IPS-18a (cell line): Measurements from ENCODE around the gene B4GALNT3.

Experiments
- H3K27ac ChIP-seq: one replicate; pipeline ENCODE4 v1.5.1; 2013; ENCODE audit warnings: low read length
- H3K27me3 ChIP-seq: one replicate; pipeline ENCODE4 v1.6.1; 2013; ENCODE audit warnings: mild to moderate bottlenecking, low read length; ENCODE audit not compliant: control insufficient read depth, insufficient read depth
- H3K36me3 ChIP-seq: one replicate; pipeline ENCODE4 v1.6.1; 2013; ENCODE audit warnings: low read depth, low read length; ENCODE audit not compliant: control insufficient read depth
- H3K4me1 ChIP-seq: one replicate; pipeline ENCODE4 v1.6.1; 2013; ENCODE audit warnings: low read depth, low read length; ENCODE audit not compliant: control insufficient read depth
- H3K4me3 ChIP-seq: one replicate; pipeline ENCODE4 v1.5.1; 2013; ENCODE audit warnings: low read length
- H3K9ac ChIP-seq: one replicate; pipeline ENCODE4 v1.6.1; 2013; ENCODE audit warnings: mild to moderate bottlenecking, low read length, moderate library complexity
- H3K9me3 ChIP-seq: one replicate; pipeline ENCODE4 v1.6.1; 2013; ENCODE audit warnings: low read depth, low read length; ENCODE audit not compliant: control insufficient read depth

The B4GALNT3 gene

GRCh38 chr12:531951-532585, 72.3 kb downstream of the B4GALNT3 start:
- Histone ChIP-seq H3K4me3 (no peak overlapping the region), H3K36me3 (no peaks in the 10 kb centered on the region), H3K9me3 (peaks cover 5% of the 10 kb centered on the region), H3K27ac (no peak overlapping the region), H3K4me1 (peaks cover 5% of the 10 kb centered on the region), H3K27me3 (no peaks in the 10 kb centered on the region), H3K9ac (no peak overlapping the region)

GRCh38 chr12:532908-533565, 73.3 kb downstream of the B4GALNT3 start:
- Histone ChIP-seq H3K36me3 (no peaks in the 10 kb centered on the region), H3K9ac (no peak overlapping the region), H3K9me3 (peaks cover 5% of the 10 kb centered on the region), H3K4me3 (no peak overlapping the region), H3K4me1 (peaks cover 5% of the 10 kb centered on the region), H3K27ac (no peak overlapping the region), H3K27me3 (no peaks in the 10 kb centered on the region)

- no peak overlapping the region for H3K9ac ChIP-seq
- no peaks in the 10 kb centered on the region for H3K27me3 ChIP-seq
Observed at GRCh38 chr12:533718-534117, 74.0 kb downstream of the B4GALNT3 start.

GRCh38 chr12:534216-534615, 74.5 kb downstream of the B4GALNT3 start:
- Histone ChIP-seq H3K27me3 (no peaks in the 10 kb centered on the region), H3K4me3 (no peak overlapping the region), H3K4me1 (peaks cover 5% of the 10 kb centered on the region), H3K36me3 (no peaks in the 10 kb centered on the region), H3K27ac (no peak overlapping the region), H3K9me3 (peaks cover 5% of the 10 kb centered on the region), H3K9ac (no peak overlapping the region)

More at GRCh38 chr12:533718-534117, 74.0 kb downstream of the B4GALNT3 start:
- Histone ChIP-seq H3K27ac (no peak overlapping the region), H3K4me1 (peaks cover 5% of the 10 kb centered on the region), H3K36me3 (no peaks in the 10 kb centered on the region), H3K9me3 (peaks cover 5% of the 10 kb centered on the region), H3K4me3 (no peak overlapping the region)

- Histone ChIP-seq H3K9me3 (peaks cover 5% of the 10 kb centered on the region), H3K4me1 (peaks cover 5% of the 10 kb centered on the region), H3K27me3 (no peaks in the 10 kb centered on the region), H3K27ac (no peak overlapping the region), H3K4me3 (no peak overlapping the region), H3K9ac (no peak overlapping the region), H3K36me3 (no peaks in the 10 kb centered on the region)
Observed at GRCh38 chr12:535396-535795, 75.7 kb downstream of the B4GALNT3 start.

- H3K27me3 ChIP-seq, result no peaks in the 10 kb centered on the region
- H3K4me1 ChIP-seq, result peaks cover 5% of the 10 kb centered on the region
- no peaks in the 10 kb centered on the region for H3K36me3 ChIP-seq
- no peak overlapping the region for H3K9ac ChIP-seq
- peaks cover 5% of the 10 kb centered on the region for H3K9me3 ChIP-seq
- H3K4me3 ChIP-seq, result no peak overlapping the region
- no peak overlapping the region for H3K27ac ChIP-seq
Observed at GRCh38 chr12:536751-537245, 77.1 kb downstream of the B4GALNT3 start.

- Histone ChIP-seq H3K4me3 (no peak overlapping the region), H3K27me3 (no peaks in the 10 kb centered on the region), H3K4me1 (peaks cover 15% of the 10 kb centered on the region), H3K9me3 (no peaks in the 10 kb centered on the region), H3K27ac (no peak overlapping the region), H3K9ac (no peak overlapping the region), H3K36me3 (no peaks in the 10 kb centered on the region)
Observed at GRCh38 chr12:537772-538171, 78.0 kb downstream of the B4GALNT3 start.

GRCh38 chr12:538731-539539, 79.2 kb downstream of the B4GALNT3 start:
- Histone ChIP-seq H3K9me3 (no peaks in the 10 kb centered on the region), H3K36me3 (no peaks in the 10 kb centered on the region), H3K4me3 (no peak overlapping the region), H3K9ac (no peak overlapping the region), H3K27ac (no peak overlapping the region), H3K4me1 (peaks cover 17% of the 10 kb centered on the region), H3K27me3 (no peaks in the 10 kb centered on the region)

GRCh38 chr12:539540-540310, 80.0 kb downstream of the B4GALNT3 start:
- no peak overlapping the region for H3K9ac ChIP-seq
- H3K4me1 ChIP-seq, result peaks cover 17% of the 10 kb centered on the region
- H3K4me3 ChIP-seq, result no peak overlapping the region
- no peaks in the 10 kb centered on the region for H3K9me3 ChIP-seq
- no peaks in the 10 kb centered on the region for H3K36me3 ChIP-seq
- no peaks in the 10 kb centered on the region for H3K27me3 ChIP-seq
- no peak overlapping the region for H3K27ac ChIP-seq

GRCh38 chr12:541676-542324, 82.1 kb downstream of the B4GALNT3 start:
- no peaks in the 10 kb centered on the region for H3K36me3 ChIP-seq
- H3K27ac ChIP-seq, result no peak overlapping the region
- H3K4me1 ChIP-seq, result peaks cover 16% of the 10 kb centered on the region
- H3K9me3 ChIP-seq, result no peaks in the 10 kb centered on the region
- no peak overlapping the region for H3K4me3 ChIP-seq
- H3K27me3 ChIP-seq, result peaks cover 20% of the 10 kb centered on the region
- H3K9ac ChIP-seq, result no peak overlapping the region
